Endothelial cell of umbilical vein (primary cell): ENCODE measurements around the gene LILRA2. TPM values are rescaled to one million over a fixed set of nuclear protein-coding genes. Genes with fewer than 3 reads are reported as not detected.

Source experiments
- BruUV-seq: library from RNA; stranded (reverse); fragments of 400-500 nt; replicated peaks from 2 replicates; lab custom pipeline; 2021; lab: Mats Ljungman, UMichigan
- CTCF ChIA-PET: fragments of 300-600, 350-600 bp; sonication (Branson Sonifier 250); formaldehyde crosslinking; loops from one replicate; lab custom pipeline; 2021; ENCODE audit warnings: antibody characterized with exemption, inconsistent platforms; lab: Charles Lee
- POLR2A ChIA-PET: fragments of 300-600, 350-600 bp; sonication (Branson Sonifier 250); formaldehyde crosslinking; loops from one replicate; lab custom pipeline; 2021; ENCODE audit warnings: antibody characterized with exemption, inconsistent platforms; lab: Charles Lee
- DNase-seq: peaks from one replicate; pipeline ENCODE4 v3.0.0-alpha.2; 2011; ENCODE audit warnings: low read depth, low spot score
- FAIRE-seq: peaks from 2 replicates; lab custom pipeline; 2011; peaks lifted over from hg19 to GRCh38; lab: Jason Lieb, UNC
- H2AFZ ChIP-seq: 2 replicates; pipeline ENCODE4 v1.6.0; 2012; ENCODE audit warnings: low read depth, low read length, control low read depth, inconsistent platforms
- H3K27ac ChIP-seq: 2 replicates; pipeline ENCODE4 v1.5.1; 2011; ENCODE audit warnings: low read depth, mild to moderate bottlenecking, control low read depth, low read length, moderate library complexity; ENCODE audit not compliant: insufficient read depth
- H3K27me3 ChIP-seq, 2 experiments: 2 replicates each; pipeline versions ENCODE4 v1.6.0 to v1.6.1; 2011; ENCODE audit warnings: low read length in 2 of 2, mixed read lengths in 1 of 2; ENCODE audit not compliant: control insufficient read depth in 2 of 2, insufficient read depth in 2 of 2
- H3K36me3 ChIP-seq, 2 experiments: 2 replicates in 1 of 2; 3 replicates in 1 of 2; pipeline ENCODE4 v1.5.1; 2011; ENCODE audit warnings: low read length in 2 of 2, mild to moderate bottlenecking in 1 of 2, moderate library complexity in 1 of 2; ENCODE audit not compliant: control insufficient read depth in 2 of 2, insufficient read depth in 2 of 2; ENCODE audit errors: extremely low read depth in 1 of 2
- H3K4me1 ChIP-seq: 3 replicates; pipeline ENCODE4 v1.5.1; 2011; ENCODE audit warnings: mild to moderate bottlenecking, low read length; ENCODE audit not compliant: control insufficient read depth, insufficient read depth; ENCODE audit errors: extremely low read depth
- H3K4me2 ChIP-seq: 2 replicates; pipeline ENCODE4 v1.6.1; 2011; ENCODE audit warnings: low read length, control low read depth, mixed read lengths; ENCODE audit not compliant: insufficient read depth
- H3K4me3 ChIP-seq, 3 experiments: fragments of 200-600 bp in 1 of 3; sonication (generic), shearing (Covaris generic) in 1 of 3; replicated peaks in 1 of 3; 2 replicates each; pipeline ENCODE4 v1.5.1; 2011 to 2016; ENCODE audit warnings: control low read depth in 3 of 3, low read length in 3 of 3, mild to moderate bottlenecking in 2 of 3, inconsistent platforms in 1 of 3, low read depth in 1 of 3, moderate library complexity in 1 of 3; ENCODE audit not compliant: insufficient read depth in 1 of 3
- H3K79me2 ChIP-seq: 2 replicates; pipeline ENCODE4 v1.6.0; 2012; ENCODE audit warnings: low read length, inconsistent platforms; ENCODE audit not compliant: control insufficient read depth, insufficient read depth
- H3K9ac ChIP-seq: replicated peaks from 2 replicates; pipeline ENCODE3; 2011; ENCODE audit warnings: low read length, control low read depth; ENCODE audit not compliant: insufficient read depth; ENCODE audit errors: extremely low read depth
- H3K9me1 ChIP-seq: replicated peaks from 3 replicates; pipeline ENCODE4 v1.6.0; 2011; ENCODE audit warnings: mild to moderate bottlenecking, low read length; ENCODE audit not compliant: control insufficient read depth, insufficient read depth; ENCODE audit errors: extremely low read depth
- H3K9me3 ChIP-seq: replicated peaks from 2 replicates; pipeline ENCODE4 v1.5.1; 2012; ENCODE audit warnings: low read length, inconsistent platforms; ENCODE audit not compliant: control insufficient read depth, insufficient read depth
- H4K20me1 ChIP-seq: replicated peaks from 2 replicates; pipeline ENCODE3; 2011; ENCODE audit warnings: mild to moderate bottlenecking, low read length; ENCODE audit not compliant: control insufficient read depth, insufficient read depth; ENCODE audit errors: extremely low read depth
- EZH2 ChIP-seq: IDR thresholded peaks from 2 replicates; pipeline ENCODE4 v1.6.1; 2012; ENCODE audit warnings: borderline replicate concordance, low read depth, mild to moderate bottlenecking, moderate library complexity, low read length, inconsistent platforms; ENCODE audit not compliant: severe bottlenecking
- FOS ChIP-seq: IDR thresholded peaks from 2 replicates; pipeline ENCODE4 v1.6.1; 2011; ENCODE audit warnings: mild to moderate bottlenecking, low read length, moderate library complexity, borderline replicate concordance; ENCODE audit not compliant: insufficient read depth
- GATA2 ChIP-seq: IDR thresholded peaks from 2 replicates; pipeline ENCODE4 v1.7.0; 2011; ENCODE audit warnings: low read depth, mild to moderate bottlenecking, moderate library complexity, mixed read lengths, low read length; ENCODE audit not compliant: insufficient read length, insufficient read depth
- JUN ChIP-seq: IDR thresholded peaks from 2 replicates; pipeline ENCODE4 v1.6.1; 2011; ENCODE audit warnings: borderline replicate concordance, low read depth; ENCODE audit not compliant: insufficient read length, insufficient read depth
- MYC ChIP-seq: IDR thresholded peaks from one replicate; pipeline ENCODE4 v1.6.1; 2011; ENCODE audit warnings: mild to moderate bottlenecking, low read depth, low read length
- POLR2A ChIP-seq: IDR thresholded peaks from 2 replicates; pipeline ENCODE4 v1.6.1; 2012; ENCODE audit warnings: low read depth, mild to moderate bottlenecking, control low read depth, low read length
- POLR2AphosphoS5 ChIP-seq: IDR thresholded peaks from 2 replicates; pipeline ENCODE4 v1.6.1; 2012; ENCODE audit warnings: low read depth, mild to moderate bottlenecking, control low read depth, low read length, moderate library complexity; ENCODE audit not compliant: insufficient read depth
- dilution Hi-C: fragments of 300-500 bp; cut with MboI; formaldehyde crosslinking; loops from one replicate; pipeline ENCODE4 v1.15.0; 2019; ENCODE audit warnings: low sequenced_read_pairs; ENCODE audit not compliant: extremely low pct_ligation_motif_present
- intact Hi-C: fragments of 100-400 bp; cut with micrococcal nuclease; formaldehyde crosslinking; loops from one replicate; pipeline ENCODE4 v1.10.0; 2022
- polyA plus RNA-seq, 4 experiments: library from polyadenylated mRNA; depleted of rRNA in 3 of 4; stranded (reverse) in 3 of 4; unstranded in 1 of 4; fragments of >200 nt; gene quantifications; 2 replicates each; pipeline versions ENCODE4 v1.2.1 to v1.2.3, GENCODE V29; 2011 to 2012; ENCODE audit warnings: missing spikeins in 1 of 4
- total RNA-seq: library from RNA; stranded (reverse); gene quantifications from 2 replicates; pipeline ENCODE4 v1.2.3, GENCODE V29; 2021
- TF ChIP-seq, protein P1 (sequence below): IDR thresholded peaks from 2 replicates; pipeline ENCODE4 v1.6.1; 2011; ENCODE audit not compliant: insufficient read depth, insufficient read length
- TF ChIP-seq, protein P2 (sequence below), 2 donors: IDR thresholded peaks; 1 replicate in 1 of 2; 2 replicates in 1 of 2; pipeline ENCODE4 v1.5.1; 2011; ENCODE audit warnings: low read length in 2 of 2, mild to moderate bottlenecking in 2 of 2, moderate library complexity in 2 of 2, control low read depth in 1 of 2, inconsistent platforms in 1 of 2, low read depth in 1 of 2; ENCODE audit not compliant: insufficient read depth in 1 of 2; ENCODE audit errors: extremely low read depth in 1 of 2

Gene LILRA2
- total and polyA plus RNA-seq, 2 donors (not counting 3 experiments of a cell fraction or from before 2014, with no cell fraction given) = not detected

DNA sequence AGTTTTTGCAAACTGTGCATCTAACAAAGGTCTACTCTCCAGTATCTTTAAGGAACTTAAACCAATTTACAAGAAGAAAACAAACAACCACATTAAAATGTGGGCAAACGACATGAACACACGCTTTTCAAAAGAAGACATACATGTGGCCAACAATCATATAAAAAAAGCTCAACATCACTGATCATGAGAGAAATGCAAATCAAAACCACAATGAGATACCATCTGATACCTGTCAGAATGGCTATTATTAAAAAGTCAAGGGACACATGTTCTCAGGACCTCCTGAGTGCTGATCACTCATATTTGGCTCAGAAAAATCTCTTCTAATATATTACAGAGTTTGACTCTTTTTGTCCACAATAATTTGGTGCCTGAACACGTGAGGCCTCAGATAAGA lies 42.5 kb downstream of the LILRA2 start:
- Histone ChIP-seq H3K9me3 (no peaks in the 10 kb centered on the region), H3K4me2 (no peak overlapping the region), H2AFZ (no peak overlapping the region), H4K20me1 (no peaks in the 10 kb centered on the region), H3K36me3 (no peaks in the 10 kb centered on the region), H3K27ac (no peak overlapping the region), H3K9me1 (no peaks in the 10 kb centered on the region), H3K4me3 (no peak overlapping the region), H3K9ac (no peak overlapping the region), H3K4me1 (no peaks in the 10 kb centered on the region), H3K27me3 (no peaks in the 10 kb centered on the region), H3K79me2 (no peaks in the 10 kb centered on the region)
- CTCF ChIA-PET = interaction anchor here (1.0 kb wide), 1 partner anchor 12 kb away, joined by 3 read pairs; no protein-coding TSS in a partner anchor
- no peak for DNase-seq
- intact Hi-C loops = no loop called here
- no TSS peak for BruUV-seq
- TF ChIP-seq JUN = no peak
- TF ChIP-seq, protein P1, sequence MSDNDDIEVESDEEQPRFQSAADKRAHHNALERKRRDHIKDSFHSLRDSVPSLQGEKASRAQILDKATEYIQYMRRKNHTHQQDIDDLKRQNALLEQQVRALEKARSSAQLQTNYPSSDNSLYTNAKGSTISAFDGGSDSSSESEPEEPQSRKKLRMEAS = no peak
- no peak for TF ChIP-seq MYC
- TF ChIP-seq, protein P2, sequence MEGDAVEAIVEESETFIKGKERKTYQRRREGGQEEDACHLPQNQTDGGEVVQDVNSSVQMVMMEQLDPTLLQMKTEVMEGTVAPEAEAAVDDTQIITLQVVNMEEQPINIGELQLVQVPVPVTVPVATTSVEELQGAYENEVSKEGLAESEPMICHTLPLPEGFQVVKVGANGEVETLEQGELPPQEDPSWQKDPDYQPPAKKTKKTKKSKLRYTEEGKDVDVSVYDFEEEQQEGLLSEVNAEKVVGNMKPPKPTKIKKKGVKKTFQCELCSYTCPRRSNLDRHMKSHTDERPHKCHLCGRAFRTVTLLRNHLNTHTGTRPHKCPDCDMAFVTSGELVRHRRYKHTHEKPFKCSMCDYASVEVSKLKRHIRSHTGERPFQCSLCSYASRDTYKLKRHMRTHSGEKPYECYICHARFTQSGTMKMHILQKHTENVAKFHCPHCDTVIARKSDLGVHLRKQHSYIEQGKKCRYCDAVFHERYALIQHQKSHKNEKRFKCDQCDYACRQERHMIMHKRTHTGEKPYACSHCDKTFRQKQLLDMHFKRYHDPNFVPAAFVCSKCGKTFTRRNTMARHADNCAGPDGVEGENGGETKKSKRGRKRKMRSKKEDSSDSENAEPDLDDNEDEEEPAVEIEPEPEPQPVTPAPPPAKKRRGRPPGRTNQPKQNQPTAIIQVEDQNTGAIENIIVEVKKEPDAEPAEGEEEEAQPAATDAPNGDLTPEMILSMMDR (IDR thresholded peaks at IDR 0.05; ENCODE audit: extremely low read depth in 1 of 2, insufficient read depth in 1 of 2, low read depth in 1 of 2, low read length in 2 of 2) = no peak
- no peak for TF ChIP-seq FOS
- no peak for TF ChIP-seq POLR2AphosphoS5
- no peak for TF ChIP-seq POLR2A
- TF ChIP-seq EZH2 = no peak
- no peak for TF ChIP-seq GATA2
- FAIRE-seq = no peak
- POLR2A ChIA-PET = no interaction called here
- dilution Hi-C loops = no loop called here
